Mesendoderm (in vitro differentiated cells): Measurements from ENCODE around the gene FLT1.

ENCODE experiments used
- DNase-seq: peaks from one replicate; pipeline ENCODE4 v3.0.0; 2013
- H2AK5ac ChIP-seq: 2 replicates; pipeline ENCODE4 v1.6.1; 2013; ENCODE audit warnings: low read length, inconsistent platforms
- H2BK120ac ChIP-seq: 2 replicates; pipeline ENCODE4 v1.6.1; 2013; ENCODE audit warnings: low read depth, mild to moderate bottlenecking, low read length, moderate library complexity, mixed read lengths
- H2BK15ac ChIP-seq: replicated peaks from 2 replicates; pipeline ENCODE4 v1.6.1; 2013; ENCODE audit warnings: low read depth, mild to moderate bottlenecking, moderate library complexity
- H2BK5ac ChIP-seq: 2 replicates; pipeline ENCODE4 v1.6.1; 2013; ENCODE audit warnings: low read length, inconsistent platforms
- H3K18ac ChIP-seq: 2 replicates; pipeline ENCODE4 v1.6.1; 2013; ENCODE audit warnings: mild to moderate bottlenecking, low read length, mixed read lengths
- H3K23ac ChIP-seq: one replicate; pipeline ENCODE4 v1.6.1; 2013; ENCODE audit warnings: low read length
- H3K27ac ChIP-seq: 2 replicates; pipeline ENCODE4 v1.5.1; 2013; ENCODE audit warnings: low read depth, mild to moderate bottlenecking, inconsistent platforms, low read length, moderate library complexity
- H3K27me3 ChIP-seq: 2 replicates; pipeline ENCODE4 v1.6.1; 2013; ENCODE audit warnings: low read length, control low read depth, mild to moderate bottlenecking, inconsistent platforms; ENCODE audit not compliant: insufficient read depth, poor library complexity
- H3K36me3 ChIP-seq: 2 replicates; pipeline ENCODE4 v1.6.1; 2013; ENCODE audit warnings: low read length, inconsistent platforms; ENCODE audit not compliant: control insufficient read depth, insufficient read depth
- H3K4ac ChIP-seq: one replicate; pipeline ENCODE4 v1.6.1; 2013; ENCODE audit warnings: low read depth, mild to moderate bottlenecking, low read length, moderate library complexity
- H3K4me1 ChIP-seq: 2 replicates; pipeline ENCODE4 v1.6.1; 2013; ENCODE audit warnings: low read depth, low read length, inconsistent platforms; ENCODE audit not compliant: control insufficient read depth
- H3K4me2 ChIP-seq: 2 replicates; pipeline ENCODE4 v1.6.1; 2013; ENCODE audit warnings: low read length
- H3K4me3 ChIP-seq: 2 replicates; pipeline ENCODE4 v1.5.1; 2013; ENCODE audit warnings: mild to moderate bottlenecking, low read length
- H3K56ac ChIP-seq: one replicate; pipeline ENCODE4 v1.6.1; 2013; ENCODE audit warnings: low read length
- H3K79me1 ChIP-seq: 2 replicates; pipeline ENCODE4 v1.6.1; 2013; ENCODE audit warnings: low read length, inconsistent platforms
- H3K79me2 ChIP-seq: 2 replicates; pipeline ENCODE4 v1.6.1; 2013; ENCODE audit warnings: mild to moderate bottlenecking, low read length; ENCODE audit not compliant: control insufficient read depth, insufficient read depth
- H3K9ac ChIP-seq: 2 replicates; pipeline ENCODE4 v1.6.1; 2013; ENCODE audit warnings: low read length, inconsistent platforms
- H4K5ac ChIP-seq: one replicate; pipeline ENCODE4 v1.6.1; 2013; ENCODE audit warnings: low read length
- H4K8ac ChIP-seq: one replicate; pipeline ENCODE4 v1.6.1; 2013; ENCODE audit warnings: low read depth, mild to moderate bottlenecking, control low read depth, low read length, moderate library complexity
- WGBS: extraction: QIAGEN DNeasy Blood & Tissue Kit; methylation state at CpG from one replicate; pipeline ENCODE4 v1.1.7; 2013; ENCODE audit warnings: low lambda C conversion rate, missing lambda C conversion rate; ENCODE audit not compliant: insufficient coverage; ENCODE audit errors: extremely low coverage; 5-methylcytosine and 5-hydroxymethylcytosine counted together

Gene FLT1

GRCh38 chr13:28337166-28338005 is 157.5 kb downstream of the FLT1 start:
- H3K79me2 ChIP-seq: no peaks in the 10 kb centered on the region
- no peak overlapping the region for H4K8ac ChIP-seq
- no peak overlapping the region for H3K4ac ChIP-seq
- no peak overlapping the region for H3K56ac ChIP-seq
- H2AK5ac ChIP-seq: no peak overlapping the region
- H4K5ac ChIP-seq: no peak overlapping the region
- no peak overlapping the region for H2BK15ac ChIP-seq
- H3K18ac ChIP-seq: no peak overlapping the region
- H3K9ac ChIP-seq: no peak overlapping the region
- no peaks in the 10 kb centered on the region for H3K79me1 ChIP-seq
- WGBS: no CpG with 5 or more reads among the region's 4 CpGs
- no peak overlapping the region for H2BK5ac ChIP-seq
- H3K27me3 ChIP-seq: no peaks in the 10 kb centered on the region
- H3K4me2 ChIP-seq: no peak overlapping the region
- no peak for DNase-seq
- no peak overlapping the region for H3K4me3 ChIP-seq
- H3K27ac ChIP-seq: no peak overlapping the region
- H3K4me1 ChIP-seq: peaks cover 6% of the 10 kb centered on the region
- no peak overlapping the region for H2BK120ac ChIP-seq
- no peak overlapping the region for H3K23ac ChIP-seq
- H3K36me3 ChIP-seq: no peaks in the 10 kb centered on the region

GRCh38 chr13:28336193-28336657 is 158.7 kb downstream of the FLT1 start:
- H3K4ac ChIP-seq: no peak overlapping the region
- H3K27me3 ChIP-seq: no peaks in the 10 kb centered on the region
- H3K4me3 ChIP-seq: no peak overlapping the region
- peak; percentile 48 for DNase-seq
- peak overlapping the region; percentile 39 for H3K18ac ChIP-seq
- H2AK5ac ChIP-seq: no peak overlapping the region
- no CpG with 5 or more reads among the region's 3 CpGs for WGBS
- no peak overlapping the region for H2BK15ac ChIP-seq
- no peaks in the 10 kb centered on the region for H3K36me3 ChIP-seq
- no peak overlapping the region for H3K4me2 ChIP-seq
- no peak overlapping the region for H2BK120ac ChIP-seq
- no peaks in the 10 kb centered on the region for H3K79me2 ChIP-seq
- H3K9ac ChIP-seq: no peak overlapping the region
- no peak overlapping the region for H2BK5ac ChIP-seq
- peaks cover 6% of the 10 kb centered on the region for H3K4me1 ChIP-seq
- H3K56ac ChIP-seq: no peak overlapping the region
- no peak overlapping the region for H4K5ac ChIP-seq
- H3K23ac ChIP-seq: no peak overlapping the region
- H3K79me1 ChIP-seq: no peaks in the 10 kb centered on the region
- H3K27ac ChIP-seq: no peak overlapping the region
- H4K8ac ChIP-seq: no peak overlapping the region

GRCh38 chr13:28333204-28333881 is 161.6 kb downstream of the FLT1 start:
- H3K36me3 ChIP-seq: no peaks in the 10 kb centered on the region

GRCh38 chr13:28329395-28330158 is 165.4 kb downstream of the FLT1 start:
- DNase-seq: no peak
- Histone ChIP-seq H2AK5ac (no peak overlapping the region), H3K27ac (no peak overlapping the region), H4K8ac (no peak overlapping the region), H3K4me3 (no peak overlapping the region), H4K5ac (no peak overlapping the region), H3K79me1 (no peaks in the 10 kb centered on the region), H3K56ac (no peak overlapping the region), H3K4ac (no peak overlapping the region), H3K4me2 (no peak overlapping the region), H3K79me2 (no peaks in the 10 kb centered on the region), H3K18ac (no peak overlapping the region), H3K4me1 (peaks cover 2% of the 10 kb centered on the region), H2BK15ac (no peak overlapping the region), H3K36me3 (no peaks in the 10 kb centered on the region), H3K23ac (no peak overlapping the region), H2BK120ac (no peak overlapping the region), H2BK5ac (no peak overlapping the region), H3K27me3 (no peaks in the 10 kb centered on the region), H3K9ac (no peak overlapping the region)
- no CpG with 5 or more reads among the region's 17 CpGs for WGBS

More at GRCh38 chr13:28333204-28333881, 161.6 kb downstream of the FLT1 start:
- Histone ChIP-seq H4K8ac (no peak overlapping the region), H3K4me3 (no peak overlapping the region), H2BK120ac (no peak overlapping the region), H3K27me3 (no peaks in the 10 kb centered on the region), H2BK15ac (no peak overlapping the region), H3K4me2 (no peak overlapping the region), H3K18ac (no peak overlapping the region), H2AK5ac (no peak overlapping the region), H3K23ac (no peak overlapping the region), H2BK5ac (no peak overlapping the region), H3K79me2 (no peaks in the 10 kb centered on the region), H3K27ac (no peak overlapping the region), H3K4me1 (peaks cover 2% of the 10 kb centered on the region), H4K5ac (no peak overlapping the region), H3K9ac (no peak overlapping the region), H3K56ac (no peak overlapping the region), H3K79me1 (no peaks in the 10 kb centered on the region), H3K4ac (no peak overlapping the region)
- WGBS: no CpG with 5 or more reads among the region's 2 CpGs
- no peak for DNase-seq

GRCh38 chr13:28328271-28328607 is 166.7 kb downstream of the FLT1 start:
- H3K9ac ChIP-seq: no peak overlapping the region
- H2BK120ac ChIP-seq: no peak overlapping the region
- H2BK5ac ChIP-seq: no peak overlapping the region
- no peak overlapping the region for H2BK15ac ChIP-seq
- H3K4me3 ChIP-seq: no peak overlapping the region
- no peak for DNase-seq
- H3K27ac ChIP-seq: no peak overlapping the region
- H4K5ac ChIP-seq: no peak overlapping the region
- H3K36me3 ChIP-seq: no peaks in the 10 kb centered on the region
- no peaks in the 10 kb centered on the region for H3K27me3 ChIP-seq
- no peak overlapping the region for H2AK5ac ChIP-seq
- H3K4me1 ChIP-seq: peaks cover 2% of the 10 kb centered on the region
- no peak overlapping the region for H3K4me2 ChIP-seq
- no peak overlapping the region for H3K4ac ChIP-seq
- no CpG with 5 or more reads among the region's 8 CpGs for WGBS
- no peak overlapping the region for H3K56ac ChIP-seq
- no peak overlapping the region for H4K8ac ChIP-seq
- no peak overlapping the region for H3K18ac ChIP-seq
- no peak overlapping the region for H3K23ac ChIP-seq
- no peaks in the 10 kb centered on the region for H3K79me1 ChIP-seq
- H3K79me2 ChIP-seq: no peaks in the 10 kb centered on the region
